ENCODE data around the gene ANKRD31. TPM values are rescaled to one million over a fixed set of nuclear protein-coding genes. Genes with fewer than 3 reads are reported as not detected.

Gene ANKRD31
- total RNA-seq, 4 donors from 2014 or later: under 0.01 to 0.11 (median 0.03) TPM

DNA sequence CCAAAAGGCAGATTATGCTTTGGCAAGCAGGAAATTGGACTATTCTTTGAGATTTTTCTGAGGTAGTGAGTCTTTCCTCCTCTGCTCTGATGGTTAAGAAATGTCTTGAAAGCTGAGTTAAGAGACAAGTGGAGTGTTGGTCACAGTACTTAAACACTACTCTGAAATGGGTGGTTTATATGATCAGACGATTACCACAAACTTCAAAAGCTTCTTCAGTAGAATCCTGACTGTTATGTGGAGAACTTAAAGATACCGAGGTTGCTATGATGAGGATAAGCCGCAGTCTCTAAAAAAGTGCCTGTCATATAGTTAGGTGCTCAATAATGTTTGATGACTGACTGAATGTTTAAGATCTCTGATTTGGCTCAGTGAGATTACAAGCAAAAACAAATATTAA lies 208.6 kb downstream of the ANKRD31 start:
- Histone ChIP-seq H3K36me3 (no peaks in the 10 kb centered on the region), H3K4me1 (no peaks in the 10 kb centered on the region), H3K27me3 (no peaks in the 10 kb centered on the region), H3K9me3 (no peaks in the 10 kb centered on the region), H3K27ac (replicated peaks in 1 of 4) (no peak overlapping the region), H3K4me3 (no peak overlapping the region)
- TF ChIP-seq, protein P1, sequence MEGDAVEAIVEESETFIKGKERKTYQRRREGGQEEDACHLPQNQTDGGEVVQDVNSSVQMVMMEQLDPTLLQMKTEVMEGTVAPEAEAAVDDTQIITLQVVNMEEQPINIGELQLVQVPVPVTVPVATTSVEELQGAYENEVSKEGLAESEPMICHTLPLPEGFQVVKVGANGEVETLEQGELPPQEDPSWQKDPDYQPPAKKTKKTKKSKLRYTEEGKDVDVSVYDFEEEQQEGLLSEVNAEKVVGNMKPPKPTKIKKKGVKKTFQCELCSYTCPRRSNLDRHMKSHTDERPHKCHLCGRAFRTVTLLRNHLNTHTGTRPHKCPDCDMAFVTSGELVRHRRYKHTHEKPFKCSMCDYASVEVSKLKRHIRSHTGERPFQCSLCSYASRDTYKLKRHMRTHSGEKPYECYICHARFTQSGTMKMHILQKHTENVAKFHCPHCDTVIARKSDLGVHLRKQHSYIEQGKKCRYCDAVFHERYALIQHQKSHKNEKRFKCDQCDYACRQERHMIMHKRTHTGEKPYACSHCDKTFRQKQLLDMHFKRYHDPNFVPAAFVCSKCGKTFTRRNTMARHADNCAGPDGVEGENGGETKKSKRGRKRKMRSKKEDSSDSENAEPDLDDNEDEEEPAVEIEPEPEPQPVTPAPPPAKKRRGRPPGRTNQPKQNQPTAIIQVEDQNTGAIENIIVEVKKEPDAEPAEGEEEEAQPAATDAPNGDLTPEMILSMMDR (IDR thresholded peaks at IDR 0.05): no peak
- TF ChIP-seq EP300 (IDR thresholded peaks at IDR 0.05) (no peak), POLR2A (IDR thresholded peaks at IDR 0.05; ENCODE audit: low read depth) (no peak), POLR2AphosphoS5 (IDR thresholded peaks at IDR 0.05) (no peak)
- DNase-seq (ENCODE audit: extremely low spot score): peak; percentile 47
- WGBS: 92% methylated on average over 3 of the region's 3 CpGs
- intact Hi-C loops (cut with DNase I): loop anchor here (10.0 kb wide), 1 partner anchor 57 kb away; no protein-coding TSS in a partner anchor

DNA sequence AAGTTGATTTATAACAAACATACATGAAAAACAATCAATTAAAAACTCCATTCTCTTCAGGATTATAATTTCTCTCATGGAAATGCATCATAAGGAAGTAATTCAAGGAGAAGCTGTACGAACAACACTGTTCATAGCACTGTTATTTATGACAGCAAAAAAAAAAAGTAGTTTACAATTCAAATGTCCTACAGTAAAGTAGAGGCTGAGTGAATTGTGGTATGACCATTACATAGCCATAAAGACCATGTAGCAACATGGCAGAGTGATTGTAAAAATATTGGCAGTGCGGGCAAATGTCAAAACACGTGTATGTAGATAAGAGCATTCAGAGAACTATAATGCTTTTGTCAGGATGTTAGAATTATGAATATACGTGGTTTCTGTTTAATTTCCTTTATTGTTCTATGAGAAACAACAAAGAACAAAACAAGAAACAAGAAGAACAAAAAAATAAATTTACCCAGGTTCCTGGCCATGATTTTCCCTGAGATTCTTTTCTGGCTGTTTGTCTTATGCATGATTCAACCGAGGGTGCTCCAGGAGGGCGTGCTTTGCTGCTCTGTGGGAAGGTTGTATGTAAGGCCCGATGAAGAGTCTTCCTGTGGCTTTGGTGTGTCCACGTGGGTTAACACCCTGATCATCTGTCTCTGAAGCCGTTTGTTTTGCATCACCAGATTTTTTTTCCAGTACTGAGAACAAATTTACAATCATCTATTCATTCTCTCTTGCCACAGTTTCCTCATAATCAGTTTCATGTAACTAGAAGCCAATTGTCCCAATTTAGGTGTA lies 213.1 kb downstream of the ANKRD31 start:
- H3K4me3 ChIP-seq: no peak overlapping the region
- WGBS: 77% methylated on average over 9 of the region's 9 CpGs
- H3K9me3 ChIP-seq: no peaks in the 10 kb centered on the region
- TF ChIP-seq EP300 (IDR thresholded peaks at IDR 0.05) (no peak), POLR2AphosphoS5 (IDR thresholded peaks at IDR 0.05) (no peak), POLR2A (IDR thresholded peaks at IDR 0.05; ENCODE audit: low read depth) (no peak)
- TF ChIP-seq, protein P1 (IDR thresholded peaks at IDR 0.05): no peak
- H3K27ac ChIP-seq (replicated peaks in 1 of 4): no peak overlapping the region
- H3K4me1 ChIP-seq: no peaks in the 10 kb centered on the region
- H3K36me3 ChIP-seq: no peaks in the 10 kb centered on the region
- intact Hi-C loops (cut with DNase I): loop anchor here (10.0 kb wide), 1 partner anchor 61 kb away; no protein-coding TSS in a partner anchor
- DNase-seq (ENCODE audit: extremely low spot score): peak; percentile 17
- no peaks in the 10 kb centered on the region for H3K27me3 ChIP-seq

DNA sequence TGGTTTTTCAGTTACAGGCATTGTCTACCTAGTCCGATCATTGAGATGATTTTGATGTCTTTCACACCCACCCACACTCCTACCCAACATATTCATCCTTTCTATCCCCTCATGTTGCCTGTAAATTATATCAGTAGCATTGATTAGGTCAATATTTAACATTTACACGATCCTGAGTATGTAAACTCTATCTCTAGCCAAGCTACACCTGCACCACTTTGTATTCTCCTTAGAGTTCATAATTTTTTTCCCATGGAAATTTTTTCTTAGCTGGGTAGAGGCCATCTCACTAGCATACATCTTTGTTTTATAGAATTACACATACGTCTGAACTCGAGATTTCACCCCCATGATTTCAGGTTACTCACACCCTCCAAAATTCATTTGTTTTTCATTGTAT lies 214.9 kb downstream of the ANKRD31 start:
- Histone ChIP-seq H3K4me3 (no peak overlapping the region), H3K4me1 (no peaks in the 10 kb centered on the region), H3K27ac (replicated peaks in 1 of 4) (no peak overlapping the region), H3K36me3 (no peaks in the 10 kb centered on the region), H3K9me3 (no peaks in the 10 kb centered on the region), H3K27me3 (no peaks in the 10 kb centered on the region)
- TF ChIP-seq EP300 (IDR thresholded peaks at IDR 0.05) (no peak), POLR2A (IDR thresholded peaks at IDR 0.05; ENCODE audit: low read depth) (no peak), POLR2AphosphoS5 (IDR thresholded peaks at IDR 0.05) (no peak)
- TF ChIP-seq, protein P1 (IDR thresholded peaks at IDR 0.05): no peak
- 85% methylated on average over 4 of the region's 4 CpGs for WGBS
- no peak for DNase-seq (ENCODE audit: extremely low spot score)
- intact Hi-C loops (cut with DNase I): loop anchor here (10.0 kb wide), 1 partner anchor 63 kb away; no protein-coding TSS in a partner anchor

DNA sequence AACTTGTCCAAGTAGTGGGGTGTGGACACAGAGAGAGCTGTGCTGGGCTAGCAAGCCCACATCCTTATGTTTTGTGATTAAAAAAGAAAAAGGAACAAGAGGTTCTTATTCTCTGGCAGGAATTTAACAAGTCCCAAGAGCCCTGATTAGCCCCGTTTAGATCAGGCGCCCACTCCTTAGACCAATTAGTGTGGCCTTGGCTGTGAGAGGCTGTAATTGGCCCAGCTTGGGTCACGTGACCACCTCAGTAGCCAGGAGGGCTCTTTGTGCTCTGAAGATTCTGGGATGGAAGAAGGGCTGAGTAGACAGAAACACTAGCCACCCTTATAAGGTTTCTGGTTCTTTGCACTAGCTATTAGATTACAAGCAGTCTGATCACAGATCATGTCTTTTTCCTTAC lies 215.5 kb downstream of the ANKRD31 start:
- no peak overlapping the region for H3K27ac ChIP-seq (replicated peaks in 1 of 4)

More for the DNA sequence above, 215.5 kb downstream of the ANKRD31 start:
- no peaks in the 10 kb centered on the region for H3K9me3 ChIP-seq
- H3K4me3 ChIP-seq: no peak overlapping the region
- DNase-seq (ENCODE audit: extremely low spot score): peak; percentile 72
- no peaks in the 10 kb centered on the region for H3K36me3 ChIP-seq
- WGBS: 77% methylated on average over 3 of the region's 3 CpGs
- no peaks in the 10 kb centered on the region for H3K27me3 ChIP-seq
- intact Hi-C loops (cut with DNase I): loop anchor here (10.0 kb wide), 1 partner anchor 64 kb away; no protein-coding TSS in a partner anchor
- TF ChIP-seq POLR2A (IDR thresholded peaks at IDR 0.05; ENCODE audit: low read depth): no peak
- no peak for TF ChIP-seq POLR2AphosphoS5 (IDR thresholded peaks at IDR 0.05)
- TF ChIP-seq EP300 (IDR thresholded peaks at IDR 0.05): no peak
- TF ChIP-seq, protein P1 (IDR thresholded peaks at IDR 0.05): no peak
- H3K4me1 ChIP-seq: no peaks in the 10 kb centered on the region

Data from esophagus muscularis mucosa (tissue), 4 donors.